Measurements from ENCODE around the gene FSTL4. TPM values are rescaled to one million over a fixed set of nuclear protein-coding genes. Genes with fewer than 3 reads are reported as not detected.

The FSTL4 gene
- total RNA-seq, 3 donors from 2014 or later, result 0.42 to 1.7 (median 0.46) TPM

GRCh38 chr5:133266966-133267365 is 345.4 kb downstream of the FSTL4 start:
- no peaks in the 10 kb centered on the region for H3K36me3 Mint-ChIP-seq (ENCODE audit: insufficient read depth)
- H3K27me3 Mint-ChIP-seq (ENCODE audit: low read depth), result peaks cover 5% of the 10 kb centered on the region
- no peaks in the 10 kb centered on the region for H3K4me1 Mint-ChIP-seq (ENCODE audit: low read depth)
- DNase-seq, result no peak
- ATAC-seq, result no peak
- H3K9me3 Mint-ChIP-seq, result no peaks in the 10 kb centered on the region
- H3K4me3 Mint-ChIP-seq, result no peak overlapping the region

- Mint-ChIP-seq H3K4me1 (ENCODE audit: low read depth) (no peaks in the 10 kb centered on the region), H3K9me3 (no peaks in the 10 kb centered on the region), H3K27me3 (ENCODE audit: low read depth) (peaks cover 5% of the 10 kb centered on the region), H3K36me3 (ENCODE audit: insufficient read depth) (no peaks in the 10 kb centered on the region), H3K4me3 (no peak overlapping the region)
- no peak for DNase-seq
- ATAC-seq, result no peak
Measured at GRCh38 chr5:133266527-133266878, 345.8 kb downstream of the FSTL4 start.

GRCh38 chr5:133265720-133266526 is 346.4 kb downstream of the FSTL4 start:
- Mint-ChIP-seq H3K4me3 (no peak overlapping the region), H3K9me3 (no peaks in the 10 kb centered on the region), H3K27me3 (ENCODE audit: low read depth) (peaks cover 5% of the 10 kb centered on the region), H3K36me3 (ENCODE audit: insufficient read depth) (no peaks in the 10 kb centered on the region), H3K4me1 (ENCODE audit: low read depth) (no peaks in the 10 kb centered on the region)
- no peak for DNase-seq
- ATAC-seq, result no peak

- DNase-seq, result no peak
- Mint-ChIP-seq H3K36me3 (ENCODE audit: insufficient read depth) (no peaks in the 10 kb centered on the region), H3K27me3 (ENCODE audit: low read depth) (peaks cover 5% of the 10 kb centered on the region), H3K9me3 (no peaks in the 10 kb centered on the region), H3K4me1 (ENCODE audit: low read depth) (no peaks in the 10 kb centered on the region), H3K4me3 (no peak overlapping the region)
- ATAC-seq, result no peak
Measured at GRCh38 chr5:133265257-133265656, 347.1 kb downstream of the FSTL4 start.

- no peaks in the 10 kb centered on the region for H3K36me3 Mint-ChIP-seq (ENCODE audit: insufficient read depth)
- peaks cover 8% of the 10 kb centered on the region for H3K4me1 Mint-ChIP-seq (ENCODE audit: low read depth)
- peaks cover 5% of the 10 kb centered on the region for H3K27me3 Mint-ChIP-seq (ENCODE audit: low read depth)
- no peak overlapping the region for H3K4me3 Mint-ChIP-seq
- ATAC-seq (no peak), DNase-seq (no peak)
- no peaks in the 10 kb centered on the region for H3K9me3 Mint-ChIP-seq
Measured at GRCh38 chr5:133262690-133263089, 349.7 kb downstream of the FSTL4 start.

GRCh38 chr5:133261993-133262392 is 350.3 kb downstream of the FSTL4 start:
- DNase-seq (no peak), ATAC-seq (no peak)
- Mint-ChIP-seq H3K4me1 (ENCODE audit: low read depth) (peaks cover 8% of the 10 kb centered on the region), H3K9me3 (no peaks in the 10 kb centered on the region), H3K27me3 (ENCODE audit: low read depth) (peaks cover 5% of the 10 kb centered on the region), H3K4me3 (no peak overlapping the region), H3K36me3 (ENCODE audit: insufficient read depth) (no peaks in the 10 kb centered on the region)

GRCh38 chr5:133260715-133261114 is 351.6 kb downstream of the FSTL4 start:
- ATAC-seq, result no peak
- Mint-ChIP-seq H3K4me1 (ENCODE audit: low read depth) (peaks cover 8% of the 10 kb centered on the region), H3K4me3 (no peak overlapping the region), H3K36me3 (ENCODE audit: insufficient read depth) (no peaks in the 10 kb centered on the region), H3K9me3 (no peaks in the 10 kb centered on the region), H3K27me3 (ENCODE audit: low read depth) (peaks cover 5% of the 10 kb centered on the region)
- DNase-seq, result no peak

GRCh38 chr5:133259199-133259997 is 352.9 kb downstream of the FSTL4 start:
- H3K36me3 Mint-ChIP-seq (ENCODE audit: insufficient read depth), result no peaks in the 10 kb centered on the region
- ATAC-seq, result no peak
- no peak overlapping the region for H3K4me3 Mint-ChIP-seq
- peaks cover 8% of the 10 kb centered on the region for H3K4me1 Mint-ChIP-seq (ENCODE audit: low read depth)
- peaks cover 5% of the 10 kb centered on the region for H3K27me3 Mint-ChIP-seq (ENCODE audit: low read depth)
- no peaks in the 10 kb centered on the region for H3K9me3 Mint-ChIP-seq
- no peak for DNase-seq

- DNase-seq (no peak), ATAC-seq (peak; percentile 49 to 53)
- H3K27me3 Mint-ChIP-seq (ENCODE audit: low read depth), result no peaks in the 10 kb centered on the region
- no peaks in the 10 kb centered on the region for H3K36me3 Mint-ChIP-seq (ENCODE audit: insufficient read depth)
- H3K4me1 Mint-ChIP-seq (ENCODE audit: low read depth), result peaks cover 8% of the 10 kb centered on the region
- no peaks in the 10 kb centered on the region for H3K9me3 Mint-ChIP-seq
- no peak overlapping the region for H3K4me3 Mint-ChIP-seq
Measured at GRCh38 chr5:133257977-133258376, 354.4 kb downstream of the FSTL4 start.

- H3K4me1 Mint-ChIP-seq (ENCODE audit: low read depth), result peaks cover 8% of the 10 kb centered on the region
Measured at GRCh38 chr5:133256276-133256675, 356.1 kb downstream of the FSTL4 start.

GRCh38 chr5:133254803-133255202 is 357.5 kb downstream of the FSTL4 start:
- DNase-seq (no peak), ATAC-seq (no peak)
- H3K36me3 Mint-ChIP-seq (ENCODE audit: insufficient read depth), result no peaks in the 10 kb centered on the region
- H3K9me3 Mint-ChIP-seq, result no peaks in the 10 kb centered on the region
- H3K4me1 Mint-ChIP-seq (ENCODE audit: low read depth), result peaks cover 8% of the 10 kb centered on the region
- H3K27me3 Mint-ChIP-seq (ENCODE audit: low read depth), result no peaks in the 10 kb centered on the region
- no peak overlapping the region for H3K4me3 Mint-ChIP-seq

More at GRCh38 chr5:133256276-133256675, 356.1 kb downstream of the FSTL4 start:
- no peaks in the 10 kb centered on the region for H3K9me3 Mint-ChIP-seq
- DNase-seq (no peak), ATAC-seq (no peak)
- H3K4me3 Mint-ChIP-seq, result no peak overlapping the region
- H3K36me3 Mint-ChIP-seq (ENCODE audit: insufficient read depth), result no peaks in the 10 kb centered on the region
- no peaks in the 10 kb centered on the region for H3K27me3 Mint-ChIP-seq (ENCODE audit: low read depth)

- DNase-seq (no peak), ATAC-seq (no peak)
- Mint-ChIP-seq H3K4me1 (ENCODE audit: low read depth) (no peaks in the 10 kb centered on the region), H3K4me3 (no peak overlapping the region), H3K9me3 (no peaks in the 10 kb centered on the region), H3K27me3 (ENCODE audit: low read depth) (no peaks in the 10 kb centered on the region), H3K36me3 (ENCODE audit: insufficient read depth) (no peaks in the 10 kb centered on the region)
Measured at GRCh38 chr5:133253671-133254070, 358.7 kb downstream of the FSTL4 start.

GRCh38 chr5:133253070-133253469 is 359.3 kb downstream of the FSTL4 start:
- H3K4me1 Mint-ChIP-seq (ENCODE audit: low read depth), result no peaks in the 10 kb centered on the region
- ATAC-seq (no peak), DNase-seq (no peak)
- no peaks in the 10 kb centered on the region for H3K36me3 Mint-ChIP-seq (ENCODE audit: insufficient read depth)
- no peaks in the 10 kb centered on the region for H3K27me3 Mint-ChIP-seq (ENCODE audit: low read depth)
- no peak overlapping the region for H3K4me3 Mint-ChIP-seq
- no peaks in the 10 kb centered on the region for H3K9me3 Mint-ChIP-seq

GRCh38 chr5:133252133-133252480 is 360.2 kb downstream of the FSTL4 start:
- ATAC-seq (no peak), DNase-seq (no peak)
- H3K4me1 Mint-ChIP-seq (ENCODE audit: low read depth), result no peaks in the 10 kb centered on the region
- no peak overlapping the region for H3K4me3 Mint-ChIP-seq
- H3K36me3 Mint-ChIP-seq (ENCODE audit: insufficient read depth), result no peaks in the 10 kb centered on the region
- no peaks in the 10 kb centered on the region for H3K9me3 Mint-ChIP-seq
- no peaks in the 10 kb centered on the region for H3K27me3 Mint-ChIP-seq (ENCODE audit: low read depth)

Data from activated T-cell treated with anti-CD3 and anti-CD28 coated beads, Interleukin-2, amount 50 U/mL, for 4 hours (primary cell).